Measurements from ENCODE around the gene ARHGEF40. TPM values are rescaled to one million over a fixed set of nuclear protein-coding genes. Genes with fewer than 3 reads are reported as not detected.
A peak's percentile ranks its signal among the peaks of the same experiment; 100 is the strongest.
"Not testable (repeated sequence)": the region's sequence is repeated elsewhere in the genome, so short reads cannot be mapped to it uniquely, and the experiment has no call there.

Gene ARHGEF40
- total and polyA plus RNA-seq, 2 donors = 6.5 to 6.9 TPM

GRCh38 chr14:21037156-21037555 lies 32.9 kb upstream of the ARHGEF40 start:
- no peaks in the 10 kb centered on the region for H3K9me3 ChIP-seq (ENCODE audit: control insufficient read depth in 2 of 2, insufficient read depth in 1 of 2, low read length in 1 of 2)
- H3K36me3 ChIP-seq (ENCODE audit: control insufficient read depth in 2 of 2, insufficient read depth in 2 of 2, low read length in 1 of 2) = no peaks in the 10 kb centered on the region
- WGBS = 95% methylated on average over 3 of the region's 3 CpGs
- no peak for DNase-seq (ENCODE audit: low read depth in 6 of 9, low spot score in 9 of 9)
- no peak overlapping the region for H3K4me3 ChIP-seq (ENCODE audit: low read length in 2 of 2)
- peaks cover 0 to 3% of the 10 kb centered on the region in 2 donors for H3K27me3 ChIP-seq (ENCODE audit: control insufficient read depth in 2 of 2, insufficient read depth in 1 of 2, low read length in 1 of 2)
- H3K4me1 ChIP-seq (ENCODE audit: control insufficient read depth in 2 of 2, insufficient read depth in 2 of 2, low read length in 2 of 2) = peaks cover 0 to 2% of the 10 kb centered on the region in 2 donors
- H3K27ac ChIP-seq (ENCODE audit: low read depth in 1 of 2, low read length in 1 of 2) = no peak overlapping the region

- no peak for DNase-seq (ENCODE audit: low read depth in 6 of 9, low spot score in 9 of 9)
- WGBS = 90% methylated on average over 10 of the region's 10 CpGs
- Histone ChIP-seq H3K27me3 (ENCODE audit: control insufficient read depth in 2 of 2, insufficient read depth in 1 of 2, low read length in 1 of 2) (peaks cover 0 to 5% of the 10 kb centered on the region in 2 donors), H3K4me3 (ENCODE audit: low read length in 2 of 2) (no peak overlapping the region), H3K36me3 (ENCODE audit: control insufficient read depth in 2 of 2, insufficient read depth in 2 of 2, low read length in 1 of 2) (no peaks in the 10 kb centered on the region), H3K27ac (ENCODE audit: low read depth in 1 of 2, low read length in 1 of 2) (peak overlapping the region in 1 of 2 donors; percentile 2), H3K4me1 (ENCODE audit: control insufficient read depth in 2 of 2, insufficient read depth in 2 of 2, low read length in 2 of 2) (peaks cover 0 to 2% of the 10 kb centered on the region in 2 donors), H3K9me3 (ENCODE audit: control insufficient read depth in 2 of 2, insufficient read depth in 1 of 2, low read length in 1 of 2) (no peaks in the 10 kb centered on the region)
These were observed 31.4 kb upstream of the ARHGEF40 start for GRCh38 chr14:21038441-21039422.

GRCh38 chr14:21039585-21040369 lies 30.3 kb upstream of the ARHGEF40 start:
- H3K4me1 ChIP-seq (ENCODE audit: control insufficient read depth in 2 of 2, insufficient read depth in 2 of 2, low read length in 2 of 2) = peaks cover 0 to 6% of the 10 kb centered on the region in 2 donors
- H3K27me3 ChIP-seq (ENCODE audit: control insufficient read depth in 2 of 2, insufficient read depth in 1 of 2, low read length in 1 of 2) = peaks cover 0 to 5% of the 10 kb centered on the region in 2 donors
- no peak overlapping the region for H3K27ac ChIP-seq (ENCODE audit: low read depth in 1 of 2, low read length in 1 of 2)
- 78% methylated on average over 8 of the region's 8 CpGs for WGBS
- H3K9me3 ChIP-seq (ENCODE audit: control insufficient read depth in 2 of 2, insufficient read depth in 1 of 2, low read length in 1 of 2) = no peaks in the 10 kb centered on the region
- no peaks in the 10 kb centered on the region for H3K36me3 ChIP-seq (ENCODE audit: control insufficient read depth in 2 of 2, insufficient read depth in 2 of 2, low read length in 1 of 2)
- DNase-seq (ENCODE audit: low read depth in 6 of 9, low spot score in 9 of 9) = peak in 8 of 9 donors; percentile 23 to 65 (median 26)
- no peak overlapping the region for H3K4me3 ChIP-seq (ENCODE audit: low read length in 2 of 2)

GRCh38 chr14:21040370-21040925 lies 29.7 kb upstream of the ARHGEF40 start:
- Histone ChIP-seq H3K4me3 (ENCODE audit: low read length in 2 of 2) (no peak overlapping the region), H3K27me3 (ENCODE audit: control insufficient read depth in 2 of 2, insufficient read depth in 1 of 2, low read length in 1 of 2) (peaks cover 0 to 5% of the 10 kb centered on the region in 2 donors), H3K4me1 (ENCODE audit: control insufficient read depth in 2 of 2, insufficient read depth in 2 of 2, low read length in 2 of 2) (peaks cover 0 to 6% of the 10 kb centered on the region in 2 donors), H3K27ac (ENCODE audit: low read depth in 1 of 2, low read length in 1 of 2) (no peak overlapping the region), H3K36me3 (ENCODE audit: control insufficient read depth in 2 of 2, insufficient read depth in 2 of 2, low read length in 1 of 2) (no peaks in the 10 kb centered on the region), H3K9me3 (ENCODE audit: control insufficient read depth in 2 of 2, insufficient read depth in 1 of 2, low read length in 1 of 2) (no peaks in the 10 kb centered on the region)
- DNase-seq (ENCODE audit: low read depth in 6 of 9, low spot score in 9 of 9) = no peak
- WGBS = 93% methylated on average over 8 of the region's 8 CpGs

- H3K27ac ChIP-seq (ENCODE audit: low read depth in 1 of 2, low read length in 1 of 2); H3K4me3 ChIP-seq (ENCODE audit: low read length in 2 of 2); H3K36me3 ChIP-seq (ENCODE audit: control insufficient read depth in 2 of 2, insufficient read depth in 2 of 2, low read length in 1 of 2); DNase-seq (ENCODE audit: low read depth in 6 of 9, low spot score in 9 of 9); H3K27me3 ChIP-seq (ENCODE audit: control insufficient read depth in 2 of 2, insufficient read depth in 1 of 2, low read length in 1 of 2); H3K9me3 ChIP-seq (ENCODE audit: control insufficient read depth in 2 of 2, insufficient read depth in 1 of 2, low read length in 1 of 2); H3K4me1 ChIP-seq (ENCODE audit: control insufficient read depth in 2 of 2, insufficient read depth in 2 of 2, low read length in 2 of 2): not testable (repeated sequence)
- 91% methylated on average over 3 of the region's 3 CpGs for WGBS
These were observed 29.2 kb upstream of the ARHGEF40 start for GRCh38 chr14:21040941-21041340.

GRCh38 chr14:21041676-21042433 lies 28.2 kb upstream of the ARHGEF40 start, which contains the start of gene RNASE7:
Gene RNASE7, plus strand, starts transcription at chr14:21042362. Its CDS starts 631 bp downstream, at chr14:21042993.
- Histone ChIP-seq H3K27ac (ENCODE audit: low read depth in 1 of 2, low read length in 1 of 2) (peak within 1 kb of the TSS in 1 of 2 donors; percentile 51), H3K4me1 (ENCODE audit: control insufficient read depth in 2 of 2, insufficient read depth in 2 of 2, low read length in 2 of 2) (peaks cover 0 to 6% of the 10 kb centered on the region in 2 donors), H3K4me3 (ENCODE audit: low read length in 2 of 2) (no peak within 1 kb of the TSS), H3K36me3 (ENCODE audit: control insufficient read depth in 2 of 2, insufficient read depth in 2 of 2, low read length in 1 of 2) (no peaks in the 10 kb centered on the region), H3K9me3 (ENCODE audit: control insufficient read depth in 2 of 2, insufficient read depth in 1 of 2, low read length in 1 of 2) (no peaks in the 10 kb centered on the region), H3K27me3 (ENCODE audit: control insufficient read depth in 2 of 2, insufficient read depth in 1 of 2, low read length in 1 of 2) (peaks cover 0 to 2% of the 10 kb centered on the region in 2 donors)
- WGBS = 90% methylated on average over 11 of the region's 11 CpGs
- DNase-seq (ENCODE audit: low read depth in 6 of 9, low spot score in 9 of 9) = no peak

- H3K4me3 ChIP-seq (ENCODE audit: low read length in 2 of 2) = no peak overlapping the region
- 60% methylated on average over 8 of the region's 8 CpGs for WGBS
- H3K9me3 ChIP-seq (ENCODE audit: control insufficient read depth in 2 of 2, insufficient read depth in 1 of 2, low read length in 1 of 2) = no peaks in the 10 kb centered on the region
- peaks cover 0 to 6% of the 10 kb centered on the region in 2 donors for H3K4me1 ChIP-seq (ENCODE audit: control insufficient read depth in 2 of 2, insufficient read depth in 2 of 2, low read length in 2 of 2)
- no peaks in the 10 kb centered on the region for H3K36me3 ChIP-seq (ENCODE audit: control insufficient read depth in 2 of 2, insufficient read depth in 2 of 2, low read length in 1 of 2)
- no peak for DNase-seq (ENCODE audit: low read depth in 6 of 9, low spot score in 9 of 9)
- peaks cover 0 to 2% of the 10 kb centered on the region in 2 donors for H3K27me3 ChIP-seq (ENCODE audit: control insufficient read depth in 2 of 2, insufficient read depth in 1 of 2, low read length in 1 of 2)
- H3K27ac ChIP-seq (ENCODE audit: low read depth in 1 of 2, low read length in 1 of 2) = no peak overlapping the region
These were observed 27.2 kb upstream of the ARHGEF40 start for GRCh38 chr14:21042918-21043317.

GRCh38 chr14:21043387-21043973 lies 26.6 kb upstream of the ARHGEF40 start:
- peaks cover 0 to 6% of the 10 kb centered on the region in 2 donors for H3K4me1 ChIP-seq (ENCODE audit: control insufficient read depth in 2 of 2, insufficient read depth in 2 of 2, low read length in 2 of 2)
- no peaks in the 10 kb centered on the region for H3K36me3 ChIP-seq (ENCODE audit: control insufficient read depth in 2 of 2, insufficient read depth in 2 of 2, low read length in 1 of 2)
- no peaks in the 10 kb centered on the region for H3K9me3 ChIP-seq (ENCODE audit: control insufficient read depth in 2 of 2, insufficient read depth in 1 of 2, low read length in 1 of 2)
- H3K27me3 ChIP-seq (ENCODE audit: control insufficient read depth in 2 of 2, insufficient read depth in 1 of 2, low read length in 1 of 2) = peaks cover 0 to 2% of the 10 kb centered on the region in 2 donors
- no peak overlapping the region for H3K4me3 ChIP-seq (ENCODE audit: low read length in 2 of 2)
- DNase-seq (ENCODE audit: low read depth in 6 of 9, low spot score in 9 of 9) = no peak
- H3K27ac ChIP-seq (ENCODE audit: low read depth in 1 of 2, low read length in 1 of 2) = no peak overlapping the region
- 86% methylated on average over 2 of the region's 2 CpGs for WGBS
